Esophagus squamous epithelium (tissue), 4 donors: ENCODE measurements around the gene COBLL1.

Source experiments
- POLR2A ChIP-seq, 4 donors: fragments of 450-650 bp; IDR thresholded peaks; one replicate each; pipeline ENCODE4 v1.6.1; 2017; ENCODE audit warnings: antibody characterized with exemption in 4 of 4, mild to moderate bottlenecking in 4 of 4, moderate library complexity in 3 of 4
- TF ChIP-seq, protein P1 (sequence below), 6 experiments: fragments of 450-650 bp in 4 of 6; fragments of 200-600 bp in 2 of 6; sonication (generic) in 2 of 6; IDR thresholded peaks; one replicate each; pipeline ENCODE4 v1.5.1; 2016 to 2019; ENCODE audit warnings: antibody characterized with exemption in 6 of 6, mild to moderate bottlenecking in 4 of 6, moderate library complexity in 4 of 6

DNA sequence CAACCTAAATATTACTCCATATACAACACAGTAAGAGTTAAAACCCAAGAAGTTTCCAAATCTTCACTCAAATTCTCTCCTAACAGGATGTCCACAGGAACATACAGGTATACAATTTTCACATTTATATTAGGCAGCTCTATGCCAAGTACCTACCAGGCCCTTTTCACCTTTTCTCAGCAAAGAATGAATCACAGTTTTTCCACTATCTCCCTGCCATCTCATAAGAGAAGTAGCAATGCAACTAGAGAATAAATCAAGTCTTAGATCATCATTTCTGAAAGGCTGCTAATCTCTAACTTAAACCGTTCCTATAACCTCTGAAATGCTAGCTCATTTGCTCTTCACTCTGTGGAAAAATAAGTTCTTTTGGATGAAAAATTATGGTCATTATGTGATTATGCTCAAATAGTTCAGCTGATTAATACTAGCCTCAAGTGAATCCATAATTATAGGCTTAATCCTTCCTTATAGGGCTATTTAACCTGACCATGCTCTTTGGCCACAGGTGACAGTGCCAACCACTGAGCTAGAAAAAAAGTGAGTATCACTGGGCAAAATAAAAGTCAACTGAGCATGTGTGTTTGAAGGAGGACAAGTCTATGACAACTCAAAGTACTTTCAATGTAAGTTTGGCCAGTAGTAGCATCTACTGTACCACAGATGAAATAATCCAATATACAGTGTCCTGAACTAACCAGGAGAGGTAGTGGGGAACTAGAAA, 79.7 kb downstream of the COBLL1 start:
- TF ChIP-seq, protein P1, sequence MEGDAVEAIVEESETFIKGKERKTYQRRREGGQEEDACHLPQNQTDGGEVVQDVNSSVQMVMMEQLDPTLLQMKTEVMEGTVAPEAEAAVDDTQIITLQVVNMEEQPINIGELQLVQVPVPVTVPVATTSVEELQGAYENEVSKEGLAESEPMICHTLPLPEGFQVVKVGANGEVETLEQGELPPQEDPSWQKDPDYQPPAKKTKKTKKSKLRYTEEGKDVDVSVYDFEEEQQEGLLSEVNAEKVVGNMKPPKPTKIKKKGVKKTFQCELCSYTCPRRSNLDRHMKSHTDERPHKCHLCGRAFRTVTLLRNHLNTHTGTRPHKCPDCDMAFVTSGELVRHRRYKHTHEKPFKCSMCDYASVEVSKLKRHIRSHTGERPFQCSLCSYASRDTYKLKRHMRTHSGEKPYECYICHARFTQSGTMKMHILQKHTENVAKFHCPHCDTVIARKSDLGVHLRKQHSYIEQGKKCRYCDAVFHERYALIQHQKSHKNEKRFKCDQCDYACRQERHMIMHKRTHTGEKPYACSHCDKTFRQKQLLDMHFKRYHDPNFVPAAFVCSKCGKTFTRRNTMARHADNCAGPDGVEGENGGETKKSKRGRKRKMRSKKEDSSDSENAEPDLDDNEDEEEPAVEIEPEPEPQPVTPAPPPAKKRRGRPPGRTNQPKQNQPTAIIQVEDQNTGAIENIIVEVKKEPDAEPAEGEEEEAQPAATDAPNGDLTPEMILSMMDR (IDR thresholded peaks at IDR 0.05), result no peak
- no peak for TF ChIP-seq POLR2A (IDR thresholded peaks at IDR 0.05)
